Gastrocnemius medialis (tissue), 4 donors: ENCODE measurements around the gene IMPG1. TPM values are rescaled to one million over a fixed set of nuclear protein-coding genes. Genes with fewer than 3 reads are reported as not detected.

Experiments used
- ATAC-seq, 2 donors: fragments of 150-250 bp; one replicate each; pipeline ENCODE4 v1.9.1; 2016
- DNase-seq, 2 donors: peaks; one replicate each; pipeline ENCODE4 v3.0.0-alpha.2; 2019
- H3K27ac ChIP-seq, 4 donors: fragments of 200-600 bp; sonication (generic); 1 replicate in 1 of 4; 2 replicates in 3 of 4; pipeline ENCODE4 v1.5.1; 2016 to 2018; ENCODE audit warnings: mild to moderate bottlenecking in 2 of 4, moderate library complexity in 1 of 4
- H3K27me3 ChIP-seq, 3 donors: fragments of 200-600 bp; sonication (generic) in 2 of 3; 1 replicate in 1 of 3; 2 replicates in 2 of 3; pipeline versions ENCODE4 v1.5.1 to v1.6.0; 2016 to 2019; ENCODE audit warnings: mild to moderate bottlenecking in 1 of 3, moderate library complexity in 1 of 3
- H3K36me3 ChIP-seq, 2 donors: fragments of 200-600 bp; sonication (generic) in 1 of 2; one replicate each; pipeline ENCODE4 v1.5.1; 2017 to 2018
- H3K4me1 ChIP-seq, 2 donors: fragments of 200-600 bp; sonication (generic) in 1 of 2; one replicate each; pipeline ENCODE4 v1.5.1; 2016 to 2017; ENCODE audit warnings: mild to moderate bottlenecking in 2 of 2
- H3K4me3 ChIP-seq, 4 donors: fragments of 200-600 bp; sonication (generic) in 3 of 4; 1 replicate in 1 of 4; 2 replicates in 3 of 4; pipeline ENCODE4 v1.5.1; 2016 to 2019; ENCODE audit warnings: mild to moderate bottlenecking in 2 of 4
- H3K9me3 ChIP-seq, 3 donors: fragments of 200-600 bp; sonication (generic) in 2 of 3; 1 replicate in 1 of 3; 2 replicates in 2 of 3; pipeline ENCODE4 v1.5.1; 2016 to 2019
- CTCF ChIP-seq, 5 experiments: fragments of 450-650 bp in 3 of 5; fragments of 200-600 bp in 2 of 5; sonication (generic) in 2 of 5; IDR thresholded peaks in 4 of 5; conservative IDR thresholded peaks in 1 of 5; 1 replicate in 4 of 5; 2 replicates in 1 of 5; pipeline ENCODE4 v1.5.1; 2016 to 2019; ENCODE audit warnings: antibody characterized with exemption in 5 of 5, mild to moderate bottlenecking in 3 of 5, moderate library complexity in 3 of 5
- POLR2A ChIP-seq, 2 donors: fragments of 450-650 bp; IDR thresholded peaks; one replicate each; pipeline ENCODE4 v1.6.1; 2017; ENCODE audit warnings: antibody characterized with exemption in 2 of 2, mild to moderate bottlenecking in 2 of 2, moderate library complexity in 2 of 2
- in situ Hi-C, 4 donors: fragments of 200-750 bp; cut with MboI; loops; one replicate each; pipeline versions ENCODE4 v1.15.0 to v1.8.0; 2017; ENCODE audit warnings: low sequenced_read_pairs in 4 of 4
- intact Hi-C: fragments of 100-400 bp; cut with DNase I; formaldehyde crosslinking; loops from one replicate; pipeline ENCODE4 v1.15.1; 2023; ENCODE audit warnings: low total_unique reads
- total RNA-seq, 4 donors: library from RNA; depleted of rRNA; stranded (reverse); fragments of >200 nt; gene quantifications; one replicate each; pipeline versions ENCODE4 v1.1.0 to v1.2.3, GENCODE V29; 2016

Gene IMPG1
- total RNA-seq, 4 donors from 2014 or later = not detected

- DNase-seq = no peak
- H3K9me3 ChIP-seq = no peaks in the 10 kb centered on the region
- no peak overlapping the region for H3K27ac ChIP-seq
- H3K4me3 ChIP-seq = no peak overlapping the region
- H3K4me1 ChIP-seq = no peaks in the 10 kb centered on the region
- in situ Hi-C loops = no loop called here
- ATAC-seq = no peak
- TF ChIP-seq CTCF (IDR thresholded peaks at IDR 0.05 in 4 of 5, conservative IDR thresholded peaks at IDR 0.05 in 1 of 5) (no peak), POLR2A (IDR thresholded peaks at IDR 0.05) (no peak)
- intact Hi-C loops = no loop called here
- H3K27me3 ChIP-seq = no peaks in the 10 kb centered on the region
- H3K36me3 ChIP-seq = no peaks in the 10 kb centered on the region
Measured at GRCh38 chr6:76043690-76044089, 28.8 kb downstream of the IMPG1 start.

GRCh38 chr6:76035713-76036112, 36.7 kb downstream of the IMPG1 start:
- TF ChIP-seq POLR2A (IDR thresholded peaks at IDR 0.05) (no peak), CTCF (IDR thresholded peaks at IDR 0.05 in 4 of 5, conservative IDR thresholded peaks at IDR 0.05 in 1 of 5) (no peak)
- Histone ChIP-seq H3K27ac (no peak overlapping the region), H3K27me3 (no peaks in the 10 kb centered on the region), H3K4me1 (no peaks in the 10 kb centered on the region), H3K36me3 (no peaks in the 10 kb centered on the region), H3K4me3 (no peak overlapping the region), H3K9me3 (no peaks in the 10 kb centered on the region)
- ATAC-seq = no peak
- DNase-seq = no peak
- intact Hi-C loops (no loop called here), in situ Hi-C loops (no loop called here)

- TF ChIP-seq POLR2A (IDR thresholded peaks at IDR 0.05) = no peak
- TF ChIP-seq CTCF (IDR thresholded peaks at IDR 0.05 in 4 of 5, conservative IDR thresholded peaks at IDR 0.05 in 1 of 5) = no peak
- no peaks in the 10 kb centered on the region for H3K27me3 ChIP-seq
- H3K36me3 ChIP-seq = no peaks in the 10 kb centered on the region
- H3K27ac ChIP-seq = no peak overlapping the region
- in situ Hi-C loops (no loop called here), intact Hi-C loops (no loop called here)
- ATAC-seq = no peak
- peaks cover 0 to 17% (median 0%) of the 10 kb centered on the region in 3 donors for H3K9me3 ChIP-seq
- no peak overlapping the region for H3K4me3 ChIP-seq
- no peaks in the 10 kb centered on the region for H3K4me1 ChIP-seq
- DNase-seq = no peak
Measured at GRCh38 chr6:76026101-76026500, 46.4 kb downstream of the IMPG1 start.

GRCh38 chr6:76014626-76015530, 57.6 kb downstream of the IMPG1 start:
- H3K4me1 ChIP-seq = no peaks in the 10 kb centered on the region
- H3K27ac ChIP-seq = no peak overlapping the region
- no peaks in the 10 kb centered on the region for H3K9me3 ChIP-seq
- ATAC-seq (no peak), DNase-seq (no peak)
- no peaks in the 10 kb centered on the region for H3K36me3 ChIP-seq
- intact Hi-C loops = no loop called here
- in situ Hi-C loops = no loop called here
- H3K4me3 ChIP-seq = no peak overlapping the region
- H3K27me3 ChIP-seq = no peaks in the 10 kb centered on the region
- no peak for TF ChIP-seq POLR2A (IDR thresholded peaks at IDR 0.05)
- no peak for TF ChIP-seq CTCF (IDR thresholded peaks at IDR 0.05 in 4 of 5, conservative IDR thresholded peaks at IDR 0.05 in 1 of 5)
